Measurements from ENCODE around the gene PLPP2. TPM values are rescaled to one million over a fixed set of nuclear protein-coding genes. Genes with fewer than 3 reads are reported as not detected.
A peak's percentile ranks its signal among the peaks of the same experiment; 100 is the strongest.
"Not testable (repeated sequence)": the region's sequence is repeated elsewhere in the genome, so short reads cannot be mapped to it uniquely, and the experiment has no call there.

Gene PLPP2
- total and polyA plus RNA-seq, 7 experiments from 2014 or later: 0.24 TPM; not detected in 6

GRCh38 chr19:256804-257203 is 34.4 kb downstream of the PLPP2 start:
- H3K27ac ChIP-seq (ENCODE audit: low read depth, low read length); H3K4me3 Mint-ChIP-seq; intact Hi-C loops (cut with micrococcal nuclease); H3K4me3 ChIP-seq (ENCODE audit: low read length); CTCF ChIA-PET; ATAC-seq; H3K36me3 Mint-ChIP-seq; H3K9me3 Mint-ChIP-seq; H3K27me3 ChIP-seq (ENCODE audit: control insufficient read depth in 2 of 2, insufficient read depth in 2 of 2, low read length in 2 of 2); H3K36me3 ChIP-seq (ENCODE audit: control insufficient read depth in 2 of 3, insufficient read depth in 3 of 3, low read length in 3 of 3); H3K27ac Mint-ChIP-seq; H3K4me1 ChIP-seq (ENCODE audit: control insufficient read depth in 2 of 2, insufficient read depth in 2 of 2, low read length in 2 of 2); POLR2A ChIA-PET; DNase-seq; H3K4me1 Mint-ChIP-seq; H3K9me3 ChIP-seq (ENCODE audit: control insufficient read depth in 2 of 3, low read length in 3 of 3): not testable (repeated sequence)
- H3K27me3 Mint-ChIP-seq: peaks cover 34 to 53% (median 41%) of the 10 kb centered on the region in 5 donors

- H3K9me3 ChIP-seq (ENCODE audit: control insufficient read depth in 2 of 3, low read length in 3 of 3); DNase-seq; CTCF ChIA-PET; H3K9me3 Mint-ChIP-seq; H3K36me3 Mint-ChIP-seq; ATAC-seq; H3K4me3 Mint-ChIP-seq; H3K27ac ChIP-seq (ENCODE audit: low read depth, low read length); H3K4me3 ChIP-seq (ENCODE audit: low read length); intact Hi-C loops (cut with micrococcal nuclease); H3K4me1 Mint-ChIP-seq; H3K36me3 ChIP-seq (ENCODE audit: control insufficient read depth in 2 of 3, insufficient read depth in 3 of 3, low read length in 3 of 3); POLR2A ChIA-PET; H3K27me3 ChIP-seq (ENCODE audit: control insufficient read depth in 2 of 2, insufficient read depth in 2 of 2, low read length in 2 of 2); H3K27ac Mint-ChIP-seq; H3K4me1 ChIP-seq (ENCODE audit: control insufficient read depth in 2 of 2, insufficient read depth in 2 of 2, low read length in 2 of 2): not testable (repeated sequence)
- H3K27me3 Mint-ChIP-seq: peaks cover 32 to 45% (median 40%) of the 10 kb centered on the region in 5 donors
Observed at GRCh38 chr19:252421-253186, 38.6 kb downstream of the PLPP2 start.

- ChIA-PET CTCF (no interaction called here), POLR2A (no interaction called here)
- peak in 1 of 9 donors; percentile 38 for DNase-seq
- intact Hi-C loops (cut with micrococcal nuclease): no loop called here
- H3K36me3 Mint-ChIP-seq: no peaks in the 10 kb centered on the region
- no peaks in the 10 kb centered on the region for H3K27me3 ChIP-seq (ENCODE audit: control insufficient read depth in 2 of 2, insufficient read depth in 2 of 2, low read length in 2 of 2)
- peaks cover 1 to 3% (median 2%) of the 10 kb centered on the region in 5 donors for H3K27me3 Mint-ChIP-seq
- no peaks in the 10 kb centered on the region for H3K9me3 ChIP-seq (ENCODE audit: control insufficient read depth in 2 of 3, low read length in 3 of 3)
- no peaks in the 10 kb centered on the region for H3K4me1 Mint-ChIP-seq
- no peak overlapping the region for H3K4me3 Mint-ChIP-seq
- H3K9me3 Mint-ChIP-seq: no peaks in the 10 kb centered on the region
- ATAC-seq: no peak
- no peaks in the 10 kb centered on the region for H3K4me1 ChIP-seq (ENCODE audit: control insufficient read depth in 2 of 2, insufficient read depth in 2 of 2, low read length in 2 of 2)
- H3K4me3 ChIP-seq (ENCODE audit: low read length): no peak overlapping the region
- no peak overlapping the region for H3K27ac Mint-ChIP-seq
- no peaks in the 10 kb centered on the region for H3K36me3 ChIP-seq (ENCODE audit: control insufficient read depth in 2 of 3, insufficient read depth in 3 of 3, low read length in 3 of 3)
- no peak overlapping the region for H3K27ac ChIP-seq (ENCODE audit: low read depth, low read length)
Observed at GRCh38 chr19:246551-246950, 44.7 kb downstream of the PLPP2 start.

GRCh38 chr19:245900-246299 is 45.3 kb downstream of the PLPP2 start:
- H3K27me3 Mint-ChIP-seq; H3K4me3 ChIP-seq (ENCODE audit: low read length); H3K9me3 Mint-ChIP-seq; H3K36me3 ChIP-seq (ENCODE audit: control insufficient read depth in 2 of 3, insufficient read depth in 3 of 3, low read length in 3 of 3); intact Hi-C loops (cut with micrococcal nuclease); CTCF ChIA-PET; DNase-seq; H3K27me3 ChIP-seq (ENCODE audit: control insufficient read depth in 2 of 2, insufficient read depth in 2 of 2, low read length in 2 of 2); H3K4me1 ChIP-seq (ENCODE audit: control insufficient read depth in 2 of 2, insufficient read depth in 2 of 2, low read length in 2 of 2); H3K27ac ChIP-seq (ENCODE audit: low read depth, low read length); POLR2A ChIA-PET; ATAC-seq; H3K36me3 Mint-ChIP-seq; H3K9me3 ChIP-seq (ENCODE audit: control insufficient read depth in 2 of 3, low read length in 3 of 3); H3K4me1 Mint-ChIP-seq: not testable (repeated sequence)
- Mint-ChIP-seq H3K4me3 (peak overlapping the region in 2 of 10 donors; percentile 58 to 62), H3K27ac (peak overlapping the region in 1 of 9 donors; percentile 41)

GRCh38 chr19:245457-245856 is 45.7 kb downstream of the PLPP2 start:
- Mint-ChIP-seq H3K36me3 (no peaks in the 10 kb centered on the region), H3K4me3 (no peak overlapping the region)
- CTCF ChIA-PET: no interaction called here

More at GRCh38 chr19:245457-245856, 45.7 kb downstream of the PLPP2 start:
- no peak overlapping the region for H3K4me3 ChIP-seq (ENCODE audit: low read length)
- no peaks in the 10 kb centered on the region for H3K9me3 Mint-ChIP-seq
- no peak overlapping the region for H3K27ac ChIP-seq (ENCODE audit: low read depth, low read length)
- no peak overlapping the region for H3K27ac Mint-ChIP-seq
- no peaks in the 10 kb centered on the region for H3K4me1 ChIP-seq (ENCODE audit: control insufficient read depth in 2 of 2, insufficient read depth in 2 of 2, low read length in 2 of 2)
- POLR2A ChIA-PET: no interaction called here
- H3K27me3 Mint-ChIP-seq: no peaks in the 10 kb centered on the region
- intact Hi-C loops (cut with micrococcal nuclease): no loop called here
- no peak for DNase-seq
- H3K27me3 ChIP-seq (ENCODE audit: control insufficient read depth in 2 of 2, insufficient read depth in 2 of 2, low read length in 2 of 2): no peaks in the 10 kb centered on the region
- H3K36me3 ChIP-seq (ENCODE audit: control insufficient read depth in 2 of 3, insufficient read depth in 3 of 3, low read length in 3 of 3): no peaks in the 10 kb centered on the region
- ATAC-seq: no peak
- H3K9me3 ChIP-seq (ENCODE audit: control insufficient read depth in 2 of 3, low read length in 3 of 3): no peaks in the 10 kb centered on the region
- H3K4me1 Mint-ChIP-seq: no peaks in the 10 kb centered on the region

Other genes with a start within 250 kb of the PLPP2 start
- gene OR4F17, start 184.3 kb downstream of the PLPP2 start, total RNA-seq: not detected
- gene OR4F17, start 184.3 kb downstream of the PLPP2 start, polyA plus RNA-seq: not detected
- 10 to 100 TPM; 16.0 to 24.6 (median 17.7) TPM for gene MIER2, start 53.4 kb upstream of the PLPP2 start, total RNA-seq
- gene MIER2, start 53.4 kb upstream of the PLPP2 start, polyA plus RNA-seq: 1 to 10 TPM; 3.9 to 7.8 TPM
- gene C2CD4C, start 117.7 kb upstream of the PLPP2 start, total RNA-seq: not detected
- gene C2CD4C, start 117.7 kb upstream of the PLPP2 start, polyA plus RNA-seq: not detected
- 1 to 10 TPM in 2 of 5 experiments, under 1 TPM in 1, not detected in 2; 0.82 to 2.3 (median 2.1) TPM for gene SHC2, start 169.6 kb upstream of the PLPP2 start, total RNA-seq
- gene SHC2, start 169.6 kb upstream of the PLPP2 start, polyA plus RNA-seq: not detected
- 1 to 10 TPM in 2 of 5 experiments, under 1 TPM in 2, not detected in 1; 0.24 to 1.8 (median 0.83) TPM for gene MADCAM1, start 205.1 kb upstream of the PLPP2 start, total RNA-seq
- under 1 TPM in 1 of 2 donors, not detected in 1; 0.12 TPM for gene MADCAM1, start 205.1 kb upstream of the PLPP2 start, polyA plus RNA-seq
- gene TPGS1, start 216.1 kb upstream of the PLPP2 start, total RNA-seq: 10 to 100 TPM; 21.6 to 34.5 (median 22.7) TPM
- 10 to 100 TPM; 24.2 to 36.4 TPM for gene TPGS1, start 216.1 kb upstream of the PLPP2 start, polyA plus RNA-seq
- gene CDC34, start 240.4 kb upstream of the PLPP2 start, total RNA-seq: 10 to 100 TPM; 39.0 to 47.3 (median 45.8) TPM
- gene CDC34, start 240.4 kb upstream of the PLPP2 start, polyA plus RNA-seq: 10 to 100 TPM; 20.4 to 41.4 TPM

Data from naive thymus-derived CD4-positive, alpha-beta T cell (primary cell).